GM12874 (cell line): ENCODE data around the gene C1R.

ENCODE experiments used
- TF ChIP-seq, protein P1 (sequence below): IDR thresholded peaks from 2 replicates; pipeline ENCODE4 v1.5.1; 2011; ENCODE audit warnings: low read depth, mild to moderate bottlenecking, control low read depth, low read length, moderate library complexity; ENCODE audit not compliant: insufficient read depth

C1R gene

DNA sequence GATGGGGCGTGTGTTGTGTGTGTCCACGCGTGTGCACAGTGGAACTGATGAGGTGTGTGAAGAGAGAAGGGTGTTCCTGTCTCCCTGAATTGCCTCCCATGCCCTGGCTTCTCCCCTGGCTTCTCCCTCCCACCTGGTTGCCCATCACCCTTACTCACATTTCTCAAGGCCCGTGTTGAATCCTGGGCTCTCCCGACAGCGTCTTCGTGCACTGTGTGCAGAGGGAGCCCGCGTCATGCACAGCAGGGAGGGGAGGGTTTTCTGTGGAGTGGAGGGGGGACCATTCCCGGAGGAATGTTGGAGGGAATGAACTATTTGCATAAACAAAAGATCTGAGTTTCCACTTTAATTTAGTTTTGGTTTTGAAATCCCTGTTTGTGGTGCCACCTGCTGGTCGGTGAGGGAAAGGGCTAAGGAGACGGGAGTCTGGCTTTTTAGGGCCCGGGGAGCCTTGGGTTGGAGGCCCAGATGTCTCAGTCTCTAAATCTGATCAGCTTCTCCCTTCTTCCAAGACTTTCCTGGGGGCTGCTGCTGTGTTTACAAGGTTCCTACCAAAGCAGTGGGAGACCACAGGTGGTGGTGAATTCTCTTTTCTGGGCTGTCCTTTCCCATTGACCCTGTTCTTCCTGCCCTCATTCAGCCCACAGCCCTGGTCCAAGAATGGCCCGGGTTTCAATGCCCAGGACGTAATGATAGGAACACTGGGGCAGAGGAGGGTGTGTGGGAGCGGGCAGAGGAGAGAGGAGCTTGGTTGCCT, at the start of gene C1R:
Gene C1R, minus strand, starts transcription at position 217 of the 757 bp plus-strand sequence. Its CDS starts 57 bp downstream, at position 160.
- TF ChIP-seq, protein P1, sequence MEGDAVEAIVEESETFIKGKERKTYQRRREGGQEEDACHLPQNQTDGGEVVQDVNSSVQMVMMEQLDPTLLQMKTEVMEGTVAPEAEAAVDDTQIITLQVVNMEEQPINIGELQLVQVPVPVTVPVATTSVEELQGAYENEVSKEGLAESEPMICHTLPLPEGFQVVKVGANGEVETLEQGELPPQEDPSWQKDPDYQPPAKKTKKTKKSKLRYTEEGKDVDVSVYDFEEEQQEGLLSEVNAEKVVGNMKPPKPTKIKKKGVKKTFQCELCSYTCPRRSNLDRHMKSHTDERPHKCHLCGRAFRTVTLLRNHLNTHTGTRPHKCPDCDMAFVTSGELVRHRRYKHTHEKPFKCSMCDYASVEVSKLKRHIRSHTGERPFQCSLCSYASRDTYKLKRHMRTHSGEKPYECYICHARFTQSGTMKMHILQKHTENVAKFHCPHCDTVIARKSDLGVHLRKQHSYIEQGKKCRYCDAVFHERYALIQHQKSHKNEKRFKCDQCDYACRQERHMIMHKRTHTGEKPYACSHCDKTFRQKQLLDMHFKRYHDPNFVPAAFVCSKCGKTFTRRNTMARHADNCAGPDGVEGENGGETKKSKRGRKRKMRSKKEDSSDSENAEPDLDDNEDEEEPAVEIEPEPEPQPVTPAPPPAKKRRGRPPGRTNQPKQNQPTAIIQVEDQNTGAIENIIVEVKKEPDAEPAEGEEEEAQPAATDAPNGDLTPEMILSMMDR: peak; percentile 82

DNA sequence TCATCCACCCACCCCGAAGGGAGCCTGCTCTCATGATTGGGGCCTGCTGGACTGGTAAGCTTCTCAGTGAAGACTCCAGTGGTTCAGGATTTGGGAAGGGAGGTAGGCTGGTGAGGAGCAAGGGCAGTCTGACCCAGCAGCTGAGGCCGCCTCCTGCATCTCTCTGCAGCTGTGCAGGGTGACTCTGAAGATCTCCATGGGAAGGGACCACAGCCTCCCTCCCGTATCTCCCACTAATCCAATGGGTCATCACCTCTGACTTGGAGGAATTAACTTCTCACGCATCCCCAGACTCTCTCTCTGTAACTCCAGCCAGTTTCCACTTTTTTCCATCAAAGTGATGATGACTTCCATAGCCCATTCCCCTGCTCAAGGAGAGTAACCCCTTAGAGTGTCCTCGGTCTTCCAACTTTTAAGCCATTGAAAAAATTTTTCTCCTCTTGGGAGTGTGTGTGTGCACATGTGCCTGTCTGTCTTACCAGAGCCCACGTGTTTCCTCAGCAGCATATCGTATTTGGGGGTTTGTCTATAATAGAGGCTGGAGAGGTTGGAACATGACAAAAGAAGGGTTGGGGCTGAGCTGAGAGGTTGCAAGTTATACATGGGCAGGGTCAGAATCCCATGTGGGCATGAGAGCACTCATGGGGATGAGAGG, 49.2 kb upstream of the C1R start:
- TF ChIP-seq, protein P1: no peak

DNA sequence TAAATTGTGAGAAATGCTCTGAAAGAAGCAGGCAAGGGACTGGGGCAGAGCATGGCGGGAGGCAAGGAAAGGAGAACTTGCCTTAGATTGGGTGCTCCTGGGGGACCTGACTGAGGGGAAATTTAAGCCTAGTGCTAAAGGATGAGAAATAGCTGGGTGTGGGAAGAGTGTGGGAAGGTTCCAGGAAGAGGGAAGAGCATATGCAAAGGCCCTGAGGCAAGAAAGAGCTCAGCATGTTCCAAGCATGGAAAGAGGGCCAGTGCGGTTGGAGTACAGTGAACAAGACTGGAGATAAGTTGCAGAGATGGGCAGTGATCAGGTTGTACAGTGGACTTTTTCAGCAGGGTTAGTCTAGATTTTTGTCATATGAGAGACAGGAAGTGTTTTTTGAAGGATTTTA, 47.0 kb upstream of the C1R start:
- TF ChIP-seq, protein P1: no peak

DNA sequence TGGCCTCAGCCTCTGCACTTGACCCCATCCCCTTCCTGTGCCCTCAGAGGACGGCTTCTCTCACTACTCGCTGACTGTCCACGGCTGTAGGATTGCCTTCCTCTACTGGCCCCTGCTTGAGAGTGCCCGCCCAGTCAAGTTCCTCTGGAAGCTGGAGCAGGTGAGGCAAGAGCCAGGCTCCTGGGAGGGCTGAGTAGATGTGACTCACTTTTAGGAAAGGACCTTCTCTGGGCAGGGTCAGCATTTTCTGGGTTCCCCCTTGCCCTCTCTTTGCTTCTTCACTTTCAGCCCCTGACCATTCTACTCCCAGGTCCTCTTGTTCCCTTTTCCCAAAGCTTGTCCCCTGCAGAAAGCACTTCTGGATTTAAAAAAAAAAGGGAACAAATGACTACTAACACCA, 45.7 kb upstream of the C1R start:
- TF ChIP-seq, protein P1: no peak

DNA sequence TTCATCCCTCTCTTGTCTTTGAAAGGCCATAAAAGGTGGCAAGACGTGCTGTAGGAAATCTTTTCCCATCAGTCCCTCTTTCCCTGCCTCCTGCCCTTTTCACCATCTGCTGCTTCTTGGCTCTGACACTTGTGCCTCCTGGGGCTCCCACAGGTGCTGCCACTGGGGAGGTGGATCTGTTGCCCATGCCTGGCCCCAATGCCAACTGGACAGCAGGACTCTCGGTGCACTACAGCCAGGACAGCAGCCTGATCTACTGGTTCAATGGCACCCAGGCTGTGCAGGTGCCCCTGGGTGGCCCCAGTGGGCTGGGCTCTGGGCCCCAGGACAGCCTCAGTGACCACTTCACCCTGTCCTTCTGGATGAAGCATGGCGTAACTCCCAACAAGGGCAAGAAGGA, 44.4 kb upstream of the C1R start:
- TF ChIP-seq, protein P1: no peak

DNA sequence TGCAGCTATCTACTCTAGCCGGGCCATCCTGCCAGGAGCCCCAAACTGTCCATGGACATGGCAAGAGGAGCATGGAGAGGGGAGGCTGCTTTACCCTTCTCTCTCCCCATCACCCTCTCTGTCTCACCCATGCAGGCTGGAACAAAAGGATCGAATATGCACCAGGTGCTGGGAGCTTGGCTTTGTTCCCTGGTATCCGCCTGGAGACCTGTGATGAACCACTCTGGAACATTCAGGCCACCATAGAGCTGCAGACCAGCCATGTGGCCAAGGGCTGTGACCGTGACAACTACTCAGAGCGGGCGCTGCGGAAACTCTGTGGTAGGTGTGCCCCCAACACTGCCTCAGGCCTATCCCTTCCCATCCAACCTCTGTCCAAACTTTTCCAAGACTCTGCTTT, 43.8 kb upstream of the C1R start:
- TF ChIP-seq, protein P1: no peak

DNA sequence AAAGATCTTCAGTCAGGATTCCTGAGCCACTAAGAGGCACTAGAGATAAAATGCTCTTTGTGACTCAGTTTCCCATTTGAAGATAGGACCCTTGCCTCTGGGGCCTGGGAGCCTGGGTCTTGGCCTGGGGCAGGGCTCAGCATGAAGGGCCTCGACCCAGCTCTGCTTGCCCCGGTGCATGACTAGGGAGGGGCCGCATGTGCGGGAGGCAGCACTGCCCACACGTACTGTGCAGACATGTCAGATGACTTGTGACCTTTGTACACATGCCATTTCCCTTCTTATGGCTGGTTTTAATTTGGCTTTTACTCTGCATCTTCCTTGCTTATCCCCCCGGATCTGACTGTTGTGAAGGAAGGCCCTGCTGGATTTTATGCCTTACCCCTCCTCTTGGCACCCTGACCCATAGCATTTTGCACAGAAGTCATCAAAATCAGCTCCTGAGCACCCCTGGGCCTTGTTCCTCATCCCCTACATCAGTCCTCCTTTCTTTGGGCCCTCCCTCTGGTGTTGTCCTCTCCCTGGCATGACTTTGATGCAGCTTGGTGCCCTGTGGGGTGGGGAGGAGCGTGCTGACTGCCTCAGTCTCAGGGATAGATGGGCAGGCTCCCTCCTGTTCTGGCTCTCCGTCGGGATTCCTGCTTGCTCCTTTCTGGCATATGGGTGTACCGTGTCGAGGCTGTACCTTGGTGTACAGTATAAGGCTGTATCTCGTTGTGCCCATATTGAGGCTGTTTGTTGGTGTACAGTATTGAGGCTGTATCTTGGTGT, 42.3 kb upstream of the C1R start:
- TF ChIP-seq, protein P1: no peak
